Type B pancreatic cell (in vitro differentiated cells): Measurements from ENCODE around the gene ZNF532. TPM values are rescaled to one million over a fixed set of nuclear protein-coding genes. Genes with fewer than 3 reads are reported as not detected.

Experiments used
- DNase-seq: peaks from one replicate; pipeline ENCODE4 v3.0.0; 2021; ENCODE audit warnings: mixed read lengths; ENCODE audit not compliant: unreplicated experiment; ENCODE audit errors: extremely low spot score
- H3K27ac Mint-ChIP-seq: 2 replicates; pipeline ENCODE4 v1.8.0; 2021; ENCODE audit warnings: mild to moderate bottlenecking, mixed read lengths
- H3K27me3 Mint-ChIP-seq: 2 replicates; pipeline ENCODE4 v1.8.0; 2021; ENCODE audit warnings: mixed read lengths
- H3K36me3 Mint-ChIP-seq: 2 replicates; pipeline ENCODE4 v1.8.0; 2021; ENCODE audit warnings: mixed read lengths
- H3K4me1 Mint-ChIP-seq: one replicate; pipeline ENCODE4 v1.8.0; 2021; ENCODE audit warnings: mixed read lengths; ENCODE audit not compliant: unreplicated experiment
- H3K4me3 Mint-ChIP-seq: 2 replicates; pipeline ENCODE4 v1.8.0; 2021; ENCODE audit warnings: mild to moderate bottlenecking, mixed read lengths
- H3K9me3 Mint-ChIP-seq: 2 replicates; pipeline ENCODE4 v1.8.0; 2021; ENCODE audit warnings: mixed read lengths
- CTCF ChIP-seq: fragments of 200-600 bp; sonication (generic); conservative IDR thresholded peaks from 2 replicates; pipeline ENCODE4 v1.5.0; 2021; ENCODE audit warnings: antibody characterized with exemption, mild to moderate bottlenecking
- total RNA-seq: library from RNA; stranded (reverse); gene quantifications from 2 replicates; pipeline ENCODE4 v1.2.1, GENCODE V29; 2021; ENCODE audit warnings: low replicate concordance

The ZNF532 gene
- total RNA-seq, 1 donor from 2014 or later = 137 TPM

GRCh38 chr18:58966005-58966677, 101.5 kb downstream of the ZNF532 start:
- Mint-ChIP-seq H3K36me3 (peaks cover 50% of the 10 kb centered on the region), H3K27ac (no peak overlapping the region), H3K4me1 (peaks cover 16% of the 10 kb centered on the region), H3K4me3 (no peak overlapping the region), H3K9me3 (no peaks in the 10 kb centered on the region), H3K27me3 (no peaks in the 10 kb centered on the region)
- TF ChIP-seq CTCF = no peak
- DNase-seq = no peak

- H3K27ac Mint-ChIP-seq = no peak overlapping the region
- H3K36me3 Mint-ChIP-seq = peaks cover 45% of the 10 kb centered on the region
Observed at GRCh38 chr18:58966704-58967103, 102.0 kb downstream of the ZNF532 start.

GRCh38 chr18:58967751-58968254, 103.1 kb downstream of the ZNF532 start:
- no peak for DNase-seq
- Mint-ChIP-seq H3K27ac (no peak overlapping the region), H3K4me3 (no peak overlapping the region), H3K27me3 (no peaks in the 10 kb centered on the region), H3K4me1 (peaks cover 16% of the 10 kb centered on the region), H3K9me3 (no peaks in the 10 kb centered on the region), H3K36me3 (peaks cover 48% of the 10 kb centered on the region)
- TF ChIP-seq CTCF = no peak

More at GRCh38 chr18:58966704-58967103, 102.0 kb downstream of the ZNF532 start:
- Mint-ChIP-seq H3K27me3 (no peaks in the 10 kb centered on the region), H3K4me1 (peaks cover 16% of the 10 kb centered on the region), H3K9me3 (no peaks in the 10 kb centered on the region), H3K4me3 (no peak overlapping the region)
- DNase-seq = no peak
- TF ChIP-seq CTCF = no peak

GRCh38 chr18:58970943-58971790, 106.5 kb downstream of the ZNF532 start:
- no peak for DNase-seq
- Mint-ChIP-seq H3K4me3 (no peak overlapping the region), H3K9me3 (no peaks in the 10 kb centered on the region), H3K36me3 (peaks cover 33% of the 10 kb centered on the region), H3K4me1 (peaks cover 15% of the 10 kb centered on the region), H3K27ac (no peak overlapping the region), H3K27me3 (no peaks in the 10 kb centered on the region)
- no peak for TF ChIP-seq CTCF

- no peak for DNase-seq
- H3K36me3 Mint-ChIP-seq = peaks cover 17% of the 10 kb centered on the region
- TF ChIP-seq CTCF = no peak
- no peak overlapping the region for H3K4me3 Mint-ChIP-seq
- no peaks in the 10 kb centered on the region for H3K9me3 Mint-ChIP-seq
- H3K27ac Mint-ChIP-seq = peak overlapping the region; percentile 43
- no peaks in the 10 kb centered on the region for H3K27me3 Mint-ChIP-seq
- peaks cover 14% of the 10 kb centered on the region for H3K4me1 Mint-ChIP-seq
Observed at GRCh38 chr18:58975296-58975695, 110.6 kb downstream of the ZNF532 start.
